Head of caudate nucleus (tissue), 42 donors: Measurements from ENCODE around the gene KBTBD2.
"Not testable (repeated sequence)": the region's sequence is repeated elsewhere in the genome, so short reads cannot be mapped to it uniquely, and the experiment has no call there.

ENCODE experiments used
- DNase-seq, 42 donors: peaks; one replicate each; pipeline versions ENCODE4 v3.0.0 to v3.0.0-alpha.2; 2020 to 2021; ENCODE audit warnings: mixed read lengths in 7 of 42
- intact Hi-C: fragments of 100-400 bp; cut with DNase I; formaldehyde crosslinking; loops from one replicate; pipeline ENCODE4 v1.15.0; 2022

KBTBD2 gene

GRCh38 chr7:32896564-32897347 lies 5.2 kb upstream of the KBTBD2 start:
- intact Hi-C loops: no loop called here
- DNase-seq: no peak

- DNase-seq: no peak
- intact Hi-C loops: loop anchor here (5.0 kb wide), 1 partner anchor 48 kb away; no protein-coding TSS in a partner anchor
Measured at GRCh38 chr7:32894171-32894570, 2.6 kb upstream of the KBTBD2 start.

GRCh38 chr7:32893722-32894121 lies 2.2 kb upstream of the KBTBD2 start:
- intact Hi-C loops: loop anchor here (2.0 to 5.0 kb wide), 2 partner anchors 49 to 169 kb away; partner anchors contain the start of gene NT5C3A
- DNase-seq: no peak

- DNase-seq: no peak
- intact Hi-C loops: loop anchor here (2.0 to 5.0 kb wide), 2 partner anchors 49 to 170 kb away; partner anchors contain the start of gene NT5C3A
Measured at GRCh38 chr7:32893207-32893524, 1.6 kb upstream of the KBTBD2 start.

- peak in 41 of 42 donors; percentile 28 to 81 (median 58) for DNase-seq
- intact Hi-C loops: loop anchor here (2.0 to 5.0 kb wide), 2 partner anchors 50 to 170 kb away; partner anchors contain the start of gene NT5C3A
Measured at GRCh38 chr7:32892521-32893206, 1.1 kb upstream of the KBTBD2 start.

DNA sequence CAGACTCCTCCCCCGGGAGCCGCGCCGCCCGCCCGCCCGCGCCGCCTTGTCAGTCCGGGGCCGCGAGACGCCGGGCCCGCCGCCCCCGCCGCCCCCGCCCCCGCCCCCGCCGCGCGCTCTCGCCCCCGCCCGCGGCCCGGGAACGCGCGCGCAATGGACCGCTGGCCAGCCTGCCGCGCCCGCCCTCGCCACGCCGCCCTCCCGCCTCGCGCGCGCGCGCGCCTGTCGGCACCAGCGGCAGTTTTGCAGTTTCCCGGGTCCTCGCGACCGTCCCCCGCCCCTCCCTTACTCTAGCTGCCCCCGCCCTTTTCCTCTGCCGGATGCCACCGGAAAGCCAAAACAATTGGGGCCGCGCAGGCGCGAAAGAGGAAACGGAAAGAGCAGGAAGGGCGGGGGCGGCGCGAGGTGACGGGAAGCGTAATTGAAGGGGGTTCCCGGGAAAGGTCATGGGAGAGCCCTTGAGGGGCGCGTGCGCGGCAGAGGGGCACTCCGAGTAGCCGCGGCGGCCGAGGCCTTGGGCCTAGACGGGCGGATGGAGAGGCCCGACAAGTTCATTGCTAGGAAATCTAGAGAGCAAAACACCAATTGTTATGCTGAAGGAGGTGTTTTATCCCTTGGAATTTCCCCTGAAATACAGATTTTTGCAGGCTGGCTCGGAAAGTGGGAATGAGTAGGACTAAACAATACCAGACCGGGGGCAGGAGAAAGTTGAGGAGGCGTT lies 400 bp upstream of the KBTBD2 start:
- intact Hi-C loops: loop anchor here (2.0 to 5.0 kb wide), 2 partner anchors 50 to 171 kb away; partner anchors contain the start of gene NT5C3A

GRCh38 chr7:32890793-32891042 lies 842 bp downstream of the KBTBD2 start:
- intact Hi-C loops: loop anchor here (5.0 kb wide), 1 partner anchor 52 kb away; no protein-coding TSS in a partner anchor
- no peak for DNase-seq

More for the DNA sequence above, 400 bp upstream of the KBTBD2 start:
- DNase-seq: peak; percentile 91 to 99 (median 96)

DNA sequence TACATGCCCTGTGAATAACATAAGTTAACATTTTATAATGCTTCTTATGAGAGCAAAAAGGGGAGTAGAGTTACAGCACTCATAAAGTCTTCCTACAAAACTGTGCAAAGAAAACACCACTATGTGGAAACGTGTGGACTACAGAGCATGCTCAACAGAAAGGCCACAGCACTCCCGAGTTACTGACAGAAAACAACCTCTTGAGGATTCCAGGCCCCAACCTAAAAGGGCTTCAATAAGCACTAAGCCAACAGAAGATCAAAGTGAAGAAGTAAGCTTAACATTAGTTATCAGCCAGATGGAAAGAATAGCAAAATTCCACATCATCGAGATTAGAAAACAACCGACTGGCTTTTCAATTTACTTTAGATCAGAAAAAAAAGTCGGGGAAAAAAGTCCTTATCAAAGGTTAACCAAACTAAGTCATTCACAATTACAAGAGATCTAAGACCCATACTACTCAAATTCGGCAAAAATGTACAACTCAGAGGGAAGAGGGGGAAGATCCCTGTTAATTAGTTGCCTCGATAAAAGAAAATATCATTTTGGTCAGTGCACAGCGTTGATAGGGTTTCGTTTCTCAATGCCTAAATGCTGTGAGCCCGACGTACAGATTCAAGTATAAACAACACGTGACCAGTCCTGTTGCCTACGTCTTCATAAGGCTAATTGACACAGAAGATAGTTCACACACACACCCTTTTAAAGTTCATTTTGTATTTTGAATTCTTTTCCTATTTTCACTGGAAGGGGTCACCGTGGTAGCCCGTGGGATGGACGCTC lies 1.4 kb downstream of the KBTBD2 start:
- intact Hi-C loops: loop anchor here (5.0 kb wide), 1 partner anchor 52 kb away; no protein-coding TSS in a partner anchor
- peak in 11 of 42 donors; percentile 13 to 59 (median 27) for DNase-seq

DNA sequence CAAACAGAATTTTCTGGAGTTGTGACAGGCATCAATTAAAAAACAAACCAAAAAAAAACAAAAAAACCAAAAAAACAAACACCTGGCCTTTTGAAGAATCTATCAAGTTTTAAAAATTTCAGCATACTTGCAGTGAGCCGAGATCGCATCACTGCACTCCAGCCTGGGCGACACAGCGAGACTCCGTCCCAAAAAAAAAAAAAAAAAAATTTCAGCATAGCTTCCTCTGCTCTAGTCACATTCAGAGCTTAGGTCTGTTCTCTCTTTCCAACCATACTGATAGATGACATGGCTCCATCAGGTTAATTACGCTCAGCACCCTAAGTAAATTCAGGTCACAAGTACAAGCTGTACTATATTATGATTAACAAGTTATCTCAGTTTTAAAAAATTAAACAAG lies 3.1 kb downstream of the KBTBD2 start:
- intact Hi-C loops: no loop called here
- DNase-seq: no peak

DNA sequence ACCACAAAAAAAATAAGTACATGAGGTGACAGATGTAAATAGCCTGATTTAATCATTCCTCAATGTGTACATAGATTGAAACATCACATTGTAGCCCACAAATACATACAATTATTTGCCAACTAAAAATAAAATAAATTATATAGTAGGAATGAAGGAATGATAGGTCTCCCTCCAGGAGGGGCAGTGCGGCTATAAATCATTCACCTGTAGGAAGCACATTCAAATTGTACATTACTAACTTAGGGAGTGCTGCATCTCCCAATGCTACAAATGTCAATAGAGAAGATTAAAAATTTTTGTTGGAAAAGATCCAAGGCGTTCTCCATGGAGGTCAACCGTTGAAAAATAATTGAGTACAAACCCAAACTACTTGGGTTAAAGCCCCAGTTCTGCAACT lies 4.2 kb downstream of the KBTBD2 start:
- intact Hi-C loops: no loop called here

DNA sequence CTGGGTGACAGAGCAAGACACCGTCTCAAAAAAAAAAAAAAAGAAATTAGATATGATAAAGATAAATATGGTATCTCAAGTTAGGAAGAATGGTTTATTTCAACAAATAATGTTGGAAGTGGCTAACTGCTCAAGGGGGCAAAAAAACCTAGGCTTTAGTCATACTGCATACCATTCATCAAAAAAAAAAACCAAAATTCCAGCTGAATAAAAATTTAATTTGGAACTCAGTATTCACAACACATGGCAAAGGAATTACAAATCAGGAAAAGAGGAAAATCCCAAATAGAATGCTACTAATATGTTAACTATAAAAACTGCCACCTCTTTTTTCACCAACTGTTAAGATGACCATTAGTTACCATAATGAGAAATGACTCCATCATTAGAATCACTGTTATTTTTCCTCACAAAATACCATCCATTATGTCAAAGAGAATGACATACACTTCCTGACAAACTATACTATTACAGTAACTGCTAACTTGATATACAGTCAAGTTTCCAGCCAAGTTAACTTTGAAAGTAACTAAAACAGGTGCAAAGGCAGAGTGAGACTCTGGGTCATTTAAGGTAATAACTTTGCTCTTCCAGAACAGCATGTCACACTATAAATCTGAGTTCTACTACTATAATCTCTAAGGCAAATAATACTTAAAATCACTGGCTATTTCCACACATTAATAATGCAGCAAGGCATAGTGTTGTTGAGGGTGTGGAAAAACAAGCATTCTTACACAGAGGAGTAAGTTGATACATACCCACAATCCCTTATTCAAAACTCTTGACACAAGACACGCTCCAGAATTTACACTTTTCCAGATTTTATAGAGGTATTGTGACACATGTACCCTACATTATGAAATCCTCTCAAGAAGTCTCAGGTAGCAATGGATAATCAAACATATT lies 10.2 kb downstream of the KBTBD2 start:
- DNase-seq: no peak
- intact Hi-C loops: no loop called here

More for the DNA sequence above, 4.2 kb downstream of the KBTBD2 start:
- DNase-seq: no peak

DNA sequence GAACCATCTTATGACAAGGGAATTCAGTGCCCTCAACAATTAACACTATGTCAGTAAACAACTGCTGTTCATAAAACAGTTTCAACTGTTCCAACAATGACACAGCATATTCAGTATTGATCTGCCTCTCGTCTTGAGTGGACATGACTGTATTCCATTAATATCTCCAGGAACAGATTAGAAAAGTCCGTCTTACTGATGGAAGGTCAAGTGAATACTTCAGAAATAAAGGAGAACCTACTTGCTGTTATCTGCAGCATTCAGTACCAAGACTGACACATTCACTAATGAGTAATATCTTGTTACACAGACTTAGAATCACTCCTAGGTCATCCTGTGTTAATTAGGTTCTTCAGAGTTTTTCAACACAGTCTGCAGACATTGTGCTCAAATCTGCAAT lies 12.1 kb downstream of the KBTBD2 start:
- intact Hi-C loops: no loop called here

DNA sequence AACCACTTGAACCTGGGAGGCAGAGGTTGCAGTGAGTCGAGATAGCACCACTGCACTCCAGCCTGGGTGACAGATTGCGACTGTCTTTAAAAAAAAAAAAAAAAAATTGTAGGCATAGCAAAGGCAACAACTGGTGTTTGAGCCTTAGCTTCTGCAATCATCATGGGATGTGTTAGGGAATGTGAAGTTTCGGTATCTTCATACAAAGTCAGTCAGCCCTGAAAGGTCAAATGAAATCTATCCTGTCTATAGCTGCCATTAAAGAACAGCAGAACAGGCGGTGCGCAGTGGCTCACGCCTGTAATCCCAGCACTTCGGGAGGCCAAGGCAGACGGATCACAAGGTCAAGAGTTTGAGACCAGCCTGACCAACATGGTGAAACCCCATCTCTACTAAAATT lies 13.5 kb downstream of the KBTBD2 start:
- intact Hi-C loops, DNase-seq: not testable (repeated sequence)

More for the DNA sequence above, 12.1 kb downstream of the KBTBD2 start:
- DNase-seq: no peak

- DNase-seq: no peak
- intact Hi-C loops: no loop called here
Measured at GRCh38 chr7:32872421-32872820, 19.1 kb downstream of the KBTBD2 start.

- intact Hi-C loops: no loop called here
- DNase-seq: no peak
Measured at GRCh38 chr7:32871624-32872371, 19.8 kb downstream of the KBTBD2 start.

- intact Hi-C loops: no loop called here
Measured at GRCh38 chr7:32870298-32870697, 21.3 kb downstream of the KBTBD2 start.

GRCh38 chr7:32869716-32870115 lies 21.8 kb downstream of the KBTBD2 start:
- DNase-seq: no peak
- intact Hi-C loops: no loop called here

More at GRCh38 chr7:32870298-32870697, 21.3 kb downstream of the KBTBD2 start:
- no peak for DNase-seq
